Measurements from ENCODE around the gene IL1R2.

DNA sequence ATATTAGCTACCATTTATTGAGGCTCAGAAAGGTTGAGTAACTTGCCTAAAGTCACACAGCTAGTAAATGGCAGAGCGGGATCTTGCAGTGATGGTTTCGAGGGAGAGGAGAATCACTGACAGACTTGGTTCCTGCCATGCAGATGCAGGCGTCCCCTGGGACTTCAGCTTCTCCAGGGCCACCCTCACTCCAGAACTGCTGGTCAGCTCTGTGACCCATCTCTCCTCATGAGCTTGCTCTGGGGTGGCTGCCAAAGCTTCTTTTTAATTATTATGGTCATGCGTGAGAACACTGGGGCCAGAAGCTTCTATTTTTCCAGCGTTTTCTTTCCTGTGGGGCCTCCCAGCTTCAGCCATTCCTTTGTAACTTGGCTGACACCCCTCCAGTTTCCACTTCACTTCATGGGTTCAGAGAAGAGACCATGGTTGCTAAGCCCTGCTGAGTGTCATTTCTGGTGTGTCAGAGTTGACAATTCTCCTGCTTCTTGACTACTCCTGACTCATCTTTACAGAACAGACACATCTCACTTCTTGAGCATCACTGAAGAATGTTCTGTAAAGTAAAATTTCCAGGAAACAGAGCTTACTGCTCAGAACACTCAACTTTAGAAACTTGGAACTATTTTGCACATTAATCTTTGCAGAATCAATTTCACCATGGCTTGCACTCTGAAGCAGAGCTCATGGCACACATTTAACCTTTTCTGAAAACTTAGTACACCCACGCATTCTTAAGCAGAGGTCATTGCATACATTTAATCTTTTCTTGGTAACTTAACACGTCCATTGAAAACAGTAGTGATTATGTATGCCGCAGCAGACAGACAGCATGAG, 70.4 kb downstream of the IL1R2 start:
- no peak for TF ChIP-seq POLR2A (IDR thresholded peaks at IDR 0.05)
- no peak for TF ChIP-seq POLR2AphosphoS5 (IDR thresholded peaks at IDR 0.05)
- TF ChIP-seq, protein P1, sequence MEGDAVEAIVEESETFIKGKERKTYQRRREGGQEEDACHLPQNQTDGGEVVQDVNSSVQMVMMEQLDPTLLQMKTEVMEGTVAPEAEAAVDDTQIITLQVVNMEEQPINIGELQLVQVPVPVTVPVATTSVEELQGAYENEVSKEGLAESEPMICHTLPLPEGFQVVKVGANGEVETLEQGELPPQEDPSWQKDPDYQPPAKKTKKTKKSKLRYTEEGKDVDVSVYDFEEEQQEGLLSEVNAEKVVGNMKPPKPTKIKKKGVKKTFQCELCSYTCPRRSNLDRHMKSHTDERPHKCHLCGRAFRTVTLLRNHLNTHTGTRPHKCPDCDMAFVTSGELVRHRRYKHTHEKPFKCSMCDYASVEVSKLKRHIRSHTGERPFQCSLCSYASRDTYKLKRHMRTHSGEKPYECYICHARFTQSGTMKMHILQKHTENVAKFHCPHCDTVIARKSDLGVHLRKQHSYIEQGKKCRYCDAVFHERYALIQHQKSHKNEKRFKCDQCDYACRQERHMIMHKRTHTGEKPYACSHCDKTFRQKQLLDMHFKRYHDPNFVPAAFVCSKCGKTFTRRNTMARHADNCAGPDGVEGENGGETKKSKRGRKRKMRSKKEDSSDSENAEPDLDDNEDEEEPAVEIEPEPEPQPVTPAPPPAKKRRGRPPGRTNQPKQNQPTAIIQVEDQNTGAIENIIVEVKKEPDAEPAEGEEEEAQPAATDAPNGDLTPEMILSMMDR (IDR thresholded peaks at IDR 0.05), result no peak
- TF ChIP-seq EP300 (IDR thresholded peaks at IDR 0.05), result no peak

Data from suprapubic skin (tissue), 4 donors.